GM10266 (cell line): ENCODE results near the gene COL5A1.

Experiments used
- DNase-seq: peaks from one replicate; pipeline ENCODE4 v3.0.0; 2012; ENCODE audit errors: extremely low spot score
- CTCF ChIP-seq: IDR thresholded peaks from 2 replicates; pipeline ENCODE4 v1.5.1; 2012; ENCODE audit warnings: mild to moderate bottlenecking, low read depth; ENCODE audit not compliant: control insufficient read depth, insufficient read depth; ENCODE audit errors: missing control alignments

Gene COL5A1

GRCh38 chr9:134705786-134706185, 64.2 kb downstream of the COL5A1 start:
- TF ChIP-seq CTCF: no peak
- no peak for DNase-seq

- DNase-seq: no peak
- no peak for TF ChIP-seq CTCF
Measured at GRCh38 chr9:134706522-134706921, 64.9 kb downstream of the COL5A1 start.

DNA sequence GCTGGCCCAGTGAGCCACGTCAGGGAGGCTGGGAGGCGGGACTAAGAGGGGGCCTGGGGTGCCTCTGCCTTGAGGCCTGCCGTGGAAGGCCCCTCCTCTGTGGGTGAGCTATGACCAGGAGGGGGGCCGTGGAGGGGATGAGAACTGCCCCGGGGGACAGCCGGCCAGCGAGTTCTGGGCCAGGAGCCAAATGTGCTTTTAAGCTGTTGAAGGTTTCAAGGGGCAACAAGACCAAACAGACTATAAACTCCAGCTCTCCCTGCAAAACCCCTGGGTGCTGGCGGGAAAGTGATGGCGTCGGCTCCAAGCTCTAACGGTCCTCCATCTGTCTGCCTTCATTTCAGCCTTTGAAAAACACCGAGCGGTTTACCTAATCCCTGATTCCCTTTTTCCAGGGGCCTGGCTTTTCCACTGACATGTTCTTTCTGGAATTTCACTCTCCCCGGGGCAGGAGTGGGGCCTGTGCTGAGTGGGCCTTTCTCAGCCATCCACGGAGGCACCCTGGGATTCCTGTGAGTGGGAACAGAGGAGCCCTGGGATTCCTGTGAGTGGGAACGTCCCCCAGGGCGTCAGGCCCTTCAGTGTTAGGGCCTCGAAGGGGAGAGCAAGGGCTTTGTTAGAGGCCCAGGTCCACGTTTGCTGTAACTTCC, 65.6 kb downstream of the COL5A1 start:
- no peak for TF ChIP-seq CTCF
- no peak for DNase-seq

- TF ChIP-seq CTCF: no peak
- DNase-seq: no peak
Measured at GRCh38 chr9:134707731-134708671, 66.4 kb downstream of the COL5A1 start.

- TF ChIP-seq CTCF: no peak
- DNase-seq: no peak
Measured at GRCh38 chr9:134708672-134709038, 67.1 kb downstream of the COL5A1 start.

DNA sequence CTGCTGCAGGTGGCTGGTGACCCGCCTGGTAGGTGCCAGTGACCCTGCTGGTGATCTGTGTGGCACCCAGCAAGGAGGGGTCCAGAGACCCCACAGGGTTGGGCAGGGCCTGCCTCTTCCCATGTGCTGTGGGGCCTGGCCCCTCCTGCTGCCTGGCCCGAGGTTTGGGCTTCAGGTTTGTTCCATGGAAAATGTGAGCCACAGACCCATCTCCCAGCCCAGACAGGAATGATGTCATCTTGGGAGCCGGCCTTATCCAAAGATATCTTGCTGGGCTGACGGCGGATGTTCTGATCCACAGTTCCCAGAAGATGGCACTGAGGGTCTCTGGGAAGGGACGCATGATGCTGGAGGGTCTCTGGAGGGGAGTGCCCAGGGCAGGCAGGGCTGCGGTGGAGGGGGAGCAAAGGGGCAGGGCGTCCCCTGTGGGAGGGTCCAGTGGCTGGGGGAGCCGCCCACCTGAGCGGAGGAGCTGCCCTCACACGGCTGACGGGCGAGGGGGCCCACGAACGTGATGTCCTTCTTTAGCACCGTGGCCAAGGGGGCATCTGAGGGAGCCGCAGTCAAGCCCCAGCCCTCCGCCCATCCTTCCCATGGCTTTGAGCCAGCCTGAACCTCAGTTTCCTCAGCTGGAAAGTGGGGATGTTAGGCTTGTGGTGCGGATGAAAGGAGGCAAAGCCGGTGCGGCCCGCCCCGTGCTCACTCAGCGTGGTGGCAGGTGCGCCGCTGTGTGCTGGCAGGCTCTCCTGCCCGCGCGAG, 68.1 kb downstream of the COL5A1 start:
- DNase-seq: no peak
- no peak for TF ChIP-seq CTCF
